ENCODE data around the gene POLE.

Gene POLE

DNA sequence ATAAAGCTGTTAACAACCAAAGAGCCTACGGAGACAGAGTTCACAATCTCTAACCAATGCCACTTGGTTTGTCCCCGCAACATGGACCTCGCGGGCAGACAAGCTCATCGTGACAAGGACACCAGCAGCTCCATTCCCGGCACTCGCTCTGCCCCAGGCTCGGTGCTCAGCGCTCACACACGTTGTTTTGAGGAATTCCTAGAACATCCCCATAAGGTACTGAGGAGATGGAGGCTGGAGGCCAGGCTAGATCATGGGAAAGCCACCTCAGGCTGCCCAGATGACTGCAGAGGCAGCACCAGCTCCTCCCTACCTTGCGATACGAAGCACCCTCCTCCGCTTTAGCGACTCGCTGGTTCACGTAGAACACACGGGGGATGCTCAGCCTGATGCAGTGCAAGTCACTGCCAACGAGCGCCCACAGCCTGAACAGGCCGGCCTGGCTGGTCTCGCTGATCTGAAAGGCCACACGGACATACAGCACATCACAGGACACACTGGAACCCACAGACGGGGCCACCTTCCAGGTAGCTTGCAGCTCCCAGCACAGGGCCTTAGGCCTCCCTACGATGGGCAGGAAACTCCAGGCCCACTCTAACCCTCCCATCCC is 38.4 kb downstream of the POLE start:
- DNase-seq = no peak

DNA sequence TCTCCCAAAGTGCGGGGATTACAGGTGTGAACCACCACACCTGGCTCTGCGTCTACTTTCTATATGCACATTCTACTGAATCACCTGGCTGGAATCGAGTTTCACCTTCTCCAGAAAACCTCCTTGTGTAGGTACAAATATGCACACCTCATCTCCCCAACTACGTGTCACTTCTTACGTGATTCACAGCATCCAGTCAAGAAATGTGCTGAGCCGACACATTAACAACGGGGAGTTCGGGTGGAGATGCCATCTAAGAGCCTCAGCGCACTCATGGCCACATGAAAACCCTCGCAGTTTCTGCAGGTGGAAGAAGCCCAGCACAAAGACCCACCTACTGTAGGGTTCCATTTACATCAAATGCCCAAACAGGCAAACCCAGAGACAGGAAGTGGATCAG is 39.3 kb downstream of the POLE start:
- no peak for DNase-seq

DNA sequence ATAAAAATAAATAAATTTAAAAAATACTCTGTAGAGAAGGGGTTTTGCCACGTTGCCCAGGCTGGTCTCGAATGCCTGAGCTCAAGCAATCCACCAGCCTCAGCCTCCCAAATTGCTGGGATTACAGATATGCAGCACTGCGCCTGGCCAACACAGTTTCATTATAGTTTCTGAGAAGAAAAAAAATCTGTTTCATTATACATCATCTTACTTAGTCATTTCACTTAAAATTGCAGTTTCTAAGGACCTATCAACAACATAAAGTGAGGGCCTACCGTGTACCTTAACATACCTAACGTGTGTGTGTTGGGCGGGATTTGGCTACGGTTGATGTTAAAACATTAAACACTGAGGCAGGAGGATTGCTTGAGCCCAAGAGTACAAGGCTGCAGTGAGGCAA is 40.3 kb downstream of the POLE start:
- DNase-seq = no peak

DNA sequence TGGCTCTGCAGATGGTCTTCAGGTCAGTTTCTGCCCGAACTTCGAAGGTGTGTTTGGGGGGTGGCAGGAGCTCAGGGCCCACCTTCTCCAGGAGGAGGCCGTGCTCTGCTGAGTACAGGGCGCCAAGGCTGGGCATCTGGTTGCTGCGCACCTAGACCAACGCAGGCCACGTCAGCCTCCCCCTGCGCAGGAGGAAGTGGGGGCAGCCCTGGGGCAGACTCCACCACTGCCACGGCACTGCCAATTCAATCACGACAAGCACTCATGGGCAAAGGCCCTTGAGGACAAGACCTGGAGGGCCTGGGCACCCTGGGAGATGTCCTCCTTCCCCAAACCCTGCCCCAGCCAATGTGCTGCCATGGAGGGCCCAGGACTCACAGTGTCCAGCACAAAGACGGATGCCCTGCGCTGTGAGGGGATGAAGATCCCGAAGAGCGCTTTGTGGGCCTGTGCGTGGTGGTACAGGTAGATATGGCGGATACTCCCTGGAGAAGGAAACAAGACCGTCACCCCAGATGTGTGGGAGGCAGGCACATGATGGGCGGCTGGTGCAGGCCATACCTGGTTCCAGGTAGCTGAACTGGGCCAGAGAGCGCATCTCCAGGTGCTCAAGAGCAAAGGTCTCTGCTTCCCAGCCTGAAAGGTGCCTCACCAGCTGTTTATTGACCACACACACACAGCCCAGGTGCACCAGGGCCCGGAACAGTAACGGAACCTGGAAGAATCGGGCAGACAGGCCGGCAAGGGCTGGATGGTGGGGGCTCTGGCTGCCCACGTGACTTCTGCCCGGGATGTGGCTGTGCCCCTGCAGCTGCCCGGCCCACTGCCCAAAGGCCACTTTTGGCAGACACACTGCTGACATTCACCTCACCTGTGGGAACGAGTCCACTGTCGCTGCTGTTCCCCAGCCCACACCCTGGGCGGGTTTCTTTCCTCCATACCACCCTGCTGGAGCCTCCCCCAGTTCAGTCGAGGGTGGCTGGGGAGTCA is 44.0 kb downstream of the POLE start:
- DNase-seq = no peak

DNA sequence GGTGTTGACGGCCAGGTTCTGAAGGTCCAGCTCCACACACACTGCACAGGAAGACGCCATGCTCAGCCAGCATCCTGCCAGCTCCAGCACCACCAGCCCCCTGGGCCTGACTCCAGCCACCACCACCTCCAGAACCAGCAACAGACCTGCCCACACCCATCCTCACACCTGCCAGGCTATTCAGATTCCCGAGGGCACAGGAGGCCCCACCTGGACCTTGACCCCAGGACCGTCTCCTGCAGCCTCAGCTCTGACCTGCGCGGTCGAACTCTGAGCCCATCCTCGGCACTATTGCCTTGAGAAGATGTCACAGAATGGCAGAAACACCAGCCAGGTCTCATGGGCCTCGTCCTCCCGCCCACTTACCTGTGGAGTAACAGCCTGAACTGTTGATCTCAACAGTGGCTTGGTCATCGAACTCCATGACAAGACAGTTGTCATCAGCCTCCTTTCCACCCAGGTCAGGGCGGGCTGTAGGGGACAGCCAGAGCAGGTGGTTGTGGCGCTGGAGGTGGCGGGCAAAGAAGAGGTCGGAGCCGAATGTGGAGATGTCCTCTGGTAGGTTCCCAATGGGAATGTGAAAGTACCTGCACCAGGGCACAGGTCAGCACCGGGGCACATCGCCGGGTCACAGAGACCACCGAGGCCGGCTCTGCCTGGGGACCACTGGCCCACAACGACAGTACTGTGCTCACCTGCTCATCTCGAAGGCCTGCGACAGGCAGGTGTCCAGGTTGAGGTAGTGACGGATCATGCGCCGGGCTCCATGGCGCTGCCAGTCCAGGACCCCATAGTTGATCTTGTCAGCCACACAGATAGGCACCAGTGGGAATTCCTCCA is 45.1 kb downstream of the POLE start:
- DNase-seq = no peak

DNA sequence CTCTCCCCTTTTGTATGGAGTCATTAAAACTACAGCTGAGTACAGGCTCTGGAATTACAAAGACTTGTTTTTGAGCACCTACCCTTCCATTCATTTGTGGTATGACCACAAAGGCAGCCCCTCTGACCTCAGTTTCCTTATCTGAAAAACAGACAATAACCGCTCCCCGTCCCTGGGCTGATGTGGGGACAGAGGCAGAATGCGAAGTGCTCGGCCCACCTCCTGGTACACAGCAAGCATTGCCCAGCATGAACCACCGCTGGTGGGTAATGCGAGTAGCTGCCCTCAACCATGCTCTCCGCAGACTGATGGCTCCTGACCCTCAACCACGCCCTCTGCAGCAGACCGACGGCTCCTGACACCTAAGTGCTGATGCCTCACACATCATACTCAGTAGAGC is 46.2 kb downstream of the POLE start:
- no peak for DNase-seq

DNA sequence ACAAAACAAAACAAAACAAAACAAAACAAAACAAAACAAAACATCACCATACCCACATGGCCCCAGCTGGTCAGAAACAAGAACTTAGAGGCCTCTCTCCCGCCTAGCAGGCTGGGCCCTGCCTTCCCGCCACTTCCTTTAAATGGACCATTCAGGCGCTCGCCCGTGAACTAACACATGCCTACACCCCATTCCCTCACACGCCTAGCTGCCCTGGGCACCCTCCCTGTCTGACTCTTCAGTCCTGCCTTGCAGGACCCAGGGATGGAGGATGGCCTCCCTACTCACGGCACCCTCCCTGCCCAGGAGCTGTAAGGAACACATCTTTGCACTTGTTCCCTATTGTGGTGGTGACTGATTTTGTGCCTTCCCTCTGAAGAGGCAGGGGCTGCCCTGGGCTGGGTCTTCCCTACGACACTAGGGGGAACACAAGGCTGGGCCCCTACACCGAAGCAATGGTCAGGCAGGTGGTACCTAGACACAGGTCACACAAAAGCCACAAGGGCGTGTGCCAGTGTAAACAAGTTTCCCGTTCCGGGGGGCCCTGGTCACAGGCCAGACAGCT is 47.1 kb downstream of the POLE start:
- no peak for DNase-seq

DNA sequence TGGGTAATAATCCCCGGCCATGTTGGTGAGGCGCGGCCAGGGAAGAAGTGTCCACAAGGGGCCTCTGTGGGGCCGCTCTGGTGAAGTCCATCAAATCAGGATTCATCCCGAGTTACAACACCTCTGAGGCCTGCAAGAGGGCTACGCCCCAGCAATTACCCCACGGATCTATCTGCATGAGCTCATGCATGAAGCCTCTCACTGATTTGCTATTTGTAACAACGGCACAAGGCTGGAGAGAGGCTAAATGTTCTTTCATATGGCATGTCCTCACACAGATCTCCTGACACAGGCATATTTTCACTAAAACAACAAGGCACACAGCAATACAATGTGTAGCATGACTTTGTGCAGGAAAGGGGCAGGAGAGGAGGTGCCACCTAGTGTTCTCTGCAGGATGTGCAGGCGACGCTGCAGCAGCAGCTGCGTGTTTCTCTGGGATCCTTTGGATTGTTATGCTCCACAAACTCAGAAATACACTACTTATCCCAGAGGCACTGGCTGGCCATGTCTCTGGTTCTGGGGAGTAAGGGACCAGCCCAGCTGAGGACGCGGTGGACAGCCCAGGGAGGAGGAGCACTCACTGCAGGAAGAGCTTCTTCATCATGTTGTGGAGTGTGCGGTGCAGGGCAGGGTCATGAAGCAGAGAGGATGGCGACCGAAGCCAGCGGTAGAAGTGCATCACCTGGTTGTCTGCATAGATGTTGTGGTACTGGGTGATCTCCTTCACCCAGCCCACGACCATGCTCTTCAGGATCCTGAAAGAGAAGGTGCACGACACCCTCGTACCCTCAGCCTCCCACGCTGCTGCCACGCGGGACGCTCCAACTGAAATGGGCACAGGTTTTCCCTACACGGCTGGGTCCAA is 48.4 kb downstream of the POLE start:
- no peak for DNase-seq

DNA sequence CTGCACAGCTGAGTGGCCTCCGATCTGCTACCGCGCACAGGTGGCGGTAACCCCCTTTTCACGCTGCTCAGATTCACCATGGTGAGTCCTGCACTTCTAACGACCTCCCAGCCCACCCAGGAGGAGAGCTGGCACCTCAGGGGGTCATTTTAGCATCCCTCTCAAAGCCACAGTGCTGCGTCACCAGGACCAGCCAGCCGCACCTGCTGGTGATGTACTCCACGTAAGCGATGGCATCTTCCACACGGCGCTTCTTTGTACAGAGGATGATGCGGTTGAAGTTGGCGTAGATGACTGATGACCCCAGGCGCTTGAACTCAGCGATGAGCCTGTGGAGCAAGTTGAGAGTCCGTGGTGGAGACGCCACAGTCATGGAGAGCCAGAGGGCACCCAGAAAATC is 49.3 kb downstream of the POLE start:
- no peak for DNase-seq

DNA sequence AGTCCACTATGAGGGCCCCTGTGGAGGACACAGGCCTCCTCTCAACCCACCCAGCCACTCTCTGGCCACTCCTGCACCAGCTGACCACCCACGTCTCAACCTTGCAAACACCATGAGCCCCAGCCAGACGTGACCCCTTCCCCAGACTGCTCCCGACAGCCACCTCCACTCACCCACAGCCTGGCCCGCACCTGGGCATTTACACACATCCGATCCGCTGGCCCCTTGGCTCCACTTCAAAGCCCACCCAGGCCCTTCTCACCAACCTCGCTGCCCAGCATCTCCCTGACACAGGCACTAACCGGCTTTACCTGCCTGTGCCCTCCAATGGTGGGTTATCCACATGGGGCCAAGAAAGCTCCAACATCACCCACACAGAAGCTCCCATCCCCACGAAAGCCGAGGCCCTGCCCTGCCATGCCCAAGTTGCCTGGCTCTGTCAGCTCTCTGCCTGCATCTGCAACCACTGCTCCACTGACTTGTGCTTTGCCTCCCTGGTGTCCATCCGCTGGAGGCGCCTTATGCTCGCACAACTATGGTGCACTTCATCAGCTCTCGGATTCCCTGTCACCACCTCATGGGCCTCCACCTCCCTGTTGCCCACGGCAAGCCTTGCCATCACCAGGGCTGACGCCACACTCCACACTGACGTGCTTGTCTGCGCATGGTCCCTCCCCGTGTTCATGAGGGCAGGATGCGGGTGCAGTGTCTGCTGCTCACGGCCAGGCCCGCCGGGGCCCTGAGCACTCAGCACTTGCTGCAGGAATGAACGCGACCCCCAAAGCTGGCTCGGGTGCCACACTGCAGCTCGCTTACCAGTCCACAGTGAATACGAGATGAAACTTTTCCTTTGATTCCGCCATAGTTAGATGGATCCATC is 51.8 kb downstream of the POLE start:
- no peak for DNase-seq

DNA sequence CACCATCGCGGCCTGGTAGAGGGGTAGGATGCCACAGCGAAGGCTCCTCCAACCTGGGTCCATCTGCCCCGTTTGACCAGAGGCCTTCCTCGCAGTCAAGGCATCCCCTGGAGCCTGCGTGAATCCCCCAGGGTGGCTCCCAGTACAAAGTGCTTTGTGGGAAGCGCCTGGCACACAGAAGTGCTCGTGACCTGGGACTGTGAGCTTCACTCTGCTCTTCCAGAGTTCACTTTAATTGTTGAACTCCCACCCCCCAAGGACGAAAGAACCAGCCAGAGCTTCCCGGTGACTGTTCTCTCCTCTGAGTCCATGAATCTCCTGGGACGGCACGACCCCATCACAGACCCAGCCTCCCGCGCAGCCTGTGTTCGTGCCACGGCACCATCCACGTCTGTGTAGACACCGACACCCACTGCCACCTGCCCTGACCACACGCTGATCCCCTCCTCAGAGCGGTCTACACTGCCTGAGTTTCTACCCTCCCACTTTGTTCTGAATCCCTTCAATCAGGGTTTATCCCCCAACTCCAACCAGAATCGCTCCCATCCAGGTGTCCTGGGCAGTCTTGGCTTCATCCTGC is 52.6 kb downstream of the POLE start:
- no peak for DNase-seq

DNA sequence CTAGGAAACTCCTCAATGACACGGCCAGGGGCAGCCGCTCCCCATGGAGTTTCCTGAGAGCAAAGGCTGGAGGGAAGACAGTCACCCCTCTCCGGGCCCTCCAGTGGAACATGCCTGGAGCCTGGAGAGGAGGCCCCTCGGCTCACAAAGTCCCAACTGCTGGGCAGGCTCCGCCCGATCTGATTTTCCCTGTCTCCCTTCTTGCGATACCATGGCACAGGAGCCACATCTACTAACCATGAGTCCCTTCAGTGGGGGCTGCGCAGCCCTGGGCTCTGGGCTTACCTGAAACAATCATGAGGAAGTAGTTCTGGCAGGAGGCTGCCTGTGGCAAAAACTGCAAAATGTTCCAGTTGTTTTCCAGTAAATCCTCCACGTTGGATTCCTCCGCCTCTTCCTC is 53.2 kb downstream of the POLE start:
- DNase-seq = no peak

DNA sequence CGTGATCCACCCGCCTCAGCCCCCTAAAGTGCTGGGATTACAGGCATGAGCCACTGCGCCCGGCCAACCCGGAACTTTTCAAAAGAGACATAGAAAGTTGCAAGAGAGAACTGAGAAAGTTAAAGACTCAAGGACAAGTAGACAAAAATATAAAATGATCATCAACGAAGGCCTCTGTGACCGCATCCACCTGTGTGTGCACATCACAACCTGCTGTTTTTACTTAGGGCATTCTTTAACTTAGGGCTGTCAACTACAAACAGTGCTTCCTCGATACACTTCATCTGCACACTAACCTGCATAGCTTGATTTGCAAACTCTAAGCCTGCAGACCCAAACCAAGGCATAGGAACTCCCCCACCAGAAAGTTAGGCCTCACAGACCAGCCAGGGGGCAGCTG is 53.7 kb downstream of the POLE start:
- no peak for DNase-seq

DNA sequence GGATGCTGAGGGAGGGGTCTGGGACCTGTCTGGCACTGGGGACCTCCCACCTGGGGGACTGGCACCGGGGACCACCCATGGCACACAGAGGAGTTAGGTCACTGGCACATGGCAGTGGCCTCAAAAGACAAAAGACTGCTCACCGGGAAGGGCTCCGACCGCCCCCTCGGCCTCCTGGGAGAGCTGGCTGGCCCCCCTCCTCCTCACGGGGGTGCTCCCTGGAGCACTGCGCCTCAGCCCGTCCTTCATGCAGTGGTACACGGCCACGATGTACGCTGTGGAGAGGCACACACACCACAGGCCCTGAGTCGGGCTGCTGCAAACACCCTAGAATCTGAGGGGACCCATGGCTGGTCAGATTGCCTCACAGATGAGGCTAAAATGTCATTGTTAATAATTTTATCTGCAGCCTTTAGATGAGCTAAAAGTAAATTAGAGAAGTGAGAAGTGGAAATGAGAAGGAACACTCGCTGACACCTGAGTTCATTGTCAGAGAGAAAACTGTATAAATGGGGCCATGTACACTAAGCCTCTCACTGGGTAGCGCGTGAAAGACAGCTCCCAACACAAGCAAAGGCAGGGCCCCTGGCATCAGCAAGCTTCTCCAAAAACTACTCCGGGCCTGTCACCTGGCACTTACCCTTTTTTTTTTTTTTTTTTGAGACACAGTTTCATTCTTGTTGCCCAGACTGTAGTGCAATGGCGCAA is 54.5 kb downstream of the POLE start:
- no peak for DNase-seq

DNA sequence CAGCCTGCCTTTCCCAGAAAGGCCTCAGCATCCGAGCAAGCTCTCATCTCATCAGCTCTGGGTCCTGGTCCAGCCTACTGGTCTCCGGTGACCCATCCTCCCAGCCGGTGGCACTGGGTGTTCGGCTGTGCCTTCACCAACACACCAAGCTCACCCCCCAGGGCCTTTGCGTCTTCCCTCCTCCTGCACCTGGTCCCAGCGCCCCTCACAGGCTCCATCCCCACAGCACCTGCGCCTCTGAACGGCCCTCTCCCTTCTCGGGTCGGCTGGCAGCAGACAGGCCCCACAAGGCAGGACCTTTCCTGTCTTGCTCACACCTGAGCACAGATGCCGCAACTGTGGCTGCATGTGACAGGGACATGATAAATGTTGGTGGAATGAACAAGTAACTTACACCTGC is 55.5 kb downstream of the POLE start:
- DNase-seq = no peak

DNA sequence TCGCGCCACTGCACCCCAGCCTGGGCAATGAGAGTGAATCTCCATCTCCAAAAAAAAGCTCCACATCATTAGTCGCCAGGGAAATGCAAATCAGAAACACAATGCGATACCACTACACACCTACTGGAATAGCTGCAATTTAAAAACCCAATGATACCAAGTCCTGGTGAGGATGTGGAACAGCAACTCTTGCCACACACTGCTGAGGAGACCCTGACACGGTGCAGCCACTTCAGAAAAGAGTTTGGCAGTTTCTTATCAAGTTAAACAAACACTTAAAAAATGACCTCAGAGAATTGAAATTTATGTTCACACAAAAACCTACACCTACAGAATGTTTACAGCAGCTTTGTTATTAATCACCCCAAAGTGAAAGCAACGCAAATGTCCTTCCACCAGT is 56.5 kb downstream of the POLE start:
- no peak for DNase-seq

DNA sequence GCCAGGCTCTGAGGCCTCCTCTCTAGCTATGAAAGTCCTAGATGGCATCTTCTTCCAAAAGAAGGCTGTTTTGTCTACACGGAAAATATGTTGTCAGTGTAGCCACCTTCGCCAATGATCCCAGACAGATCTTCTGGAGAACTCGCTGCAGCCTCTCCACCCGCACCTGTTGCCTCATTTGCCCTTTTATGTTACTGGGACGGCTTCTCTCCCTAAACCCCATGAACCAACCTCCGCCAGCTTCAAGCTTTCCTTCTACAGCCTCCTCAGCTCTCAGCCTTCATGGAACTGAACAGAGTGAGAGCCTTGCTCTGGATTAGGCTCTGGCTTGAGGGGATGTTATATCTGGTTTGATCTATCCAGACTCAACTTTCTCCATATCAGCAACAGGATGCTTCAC is 57.8 kb downstream of the POLE start:
- DNase-seq = no peak

DNA sequence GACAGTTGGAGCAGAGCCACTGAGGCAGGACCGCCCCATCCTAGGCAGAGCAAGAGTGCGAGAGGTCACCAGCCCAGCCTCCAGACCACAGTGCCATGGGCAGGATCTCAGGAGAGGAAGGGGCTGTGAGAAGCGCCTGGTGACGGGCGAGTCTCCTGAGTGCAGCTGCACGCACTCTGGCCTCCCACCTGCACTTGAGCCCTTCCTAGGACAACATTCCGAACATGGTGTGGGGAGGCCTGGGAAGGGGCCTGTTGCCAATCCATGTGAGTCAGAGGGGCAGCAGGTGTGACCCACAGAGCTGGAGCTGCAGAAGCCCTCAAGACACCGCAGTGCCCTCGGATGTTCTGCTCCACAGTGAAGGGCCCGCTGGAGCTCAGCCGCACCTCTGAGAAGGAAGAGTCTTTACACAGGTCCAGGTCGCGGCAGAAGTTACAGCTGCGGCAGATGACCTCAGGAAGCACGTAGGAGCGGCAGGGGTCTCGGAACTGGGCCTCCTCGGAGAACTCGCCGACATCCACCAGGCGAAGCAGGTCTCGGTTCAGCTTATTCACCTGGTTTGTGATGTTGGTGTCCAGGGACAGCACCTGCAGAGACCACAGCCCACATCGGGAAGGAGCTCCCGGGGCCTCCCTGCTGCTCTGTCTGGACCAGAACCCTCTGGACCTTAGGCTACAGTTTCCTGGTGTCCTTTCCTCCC is 61.3 kb downstream of the POLE start:
- no peak for DNase-seq

DNA sequence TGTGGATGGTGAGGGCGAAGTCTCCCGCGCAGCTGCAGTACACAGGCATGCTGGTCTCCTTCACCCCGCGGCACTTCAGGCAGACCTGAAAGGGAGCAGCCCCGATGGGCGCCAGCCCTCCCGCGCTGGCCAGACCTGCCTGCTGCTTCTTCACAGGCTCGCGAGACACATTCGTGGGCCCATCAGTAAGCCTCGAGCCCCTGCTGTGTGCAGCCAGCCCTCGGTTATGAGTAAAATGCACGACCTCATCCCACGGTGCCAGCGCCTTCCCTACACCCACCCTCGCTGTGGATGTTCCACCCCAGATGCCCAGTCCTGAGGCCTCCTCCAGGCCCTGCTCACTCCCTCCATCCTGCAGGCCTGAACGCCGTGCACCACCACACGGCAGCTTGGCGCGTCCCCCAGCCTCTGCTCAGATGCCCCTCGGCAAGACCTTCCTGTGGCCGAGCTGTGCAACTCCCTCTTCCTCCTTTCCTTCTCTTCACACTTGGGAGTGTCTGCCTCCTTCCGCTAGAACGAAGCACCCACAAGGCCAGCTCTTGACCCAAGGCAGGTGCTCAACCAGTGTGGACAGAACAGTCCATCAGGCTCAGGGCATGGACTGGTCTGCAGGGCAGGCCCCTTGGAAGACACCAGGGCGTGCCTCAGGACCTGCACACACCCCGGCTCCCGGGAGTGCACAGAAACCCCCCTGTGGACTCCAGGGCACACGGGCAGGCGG is 62.1 kb downstream of the POLE start:
- no peak for DNase-seq

Data from stimulated activated CD4-positive, alpha-beta T cell treated with anti-CD3 and anti-CD28 coated beads, Interleukin-2, amount 100 ng/mL, for 24 hours (primary cell).